SK-N-SH (cell line): ENCODE measurements around the gene PPP2R5C. TPM values are rescaled to one million over a fixed set of nuclear protein-coding genes. Genes with fewer than 3 reads are reported as not detected.

Source experiments
- CTCF ChIA-PET: fragments of 300-600, 350-600 bp; formaldehyde crosslinking; extraction: SDS; loops from one replicate; lab custom pipeline; 2021; lab: Yijun Ruan, JAX
- POLR2A ChIA-PET: fragments of 350-600 bp; sonication (Branson Sonifier 250); formaldehyde crosslinking; extraction: SDS; loops from one replicate; lab custom pipeline; 2020; ENCODE audit warnings: antibody characterized with exemption, inconsistent platforms; lab: Yijun Ruan, JAX
- DNase-seq: peaks from one replicate; pipeline ENCODE4 v3.0.0; 2012
- H2AFZ ChIP-seq: fragments of 200-600 bp; sonication (generic); 2 replicates; pipeline ENCODE4 v1.8.1; 2016; ENCODE audit warnings: antibody characterized with exemption, mild to moderate bottlenecking, low read depth
- H3F3A ChIP-seq: fragments of 200-600 bp; sonication (generic); replicated peaks from 2 replicates; pipeline ENCODE3; 2016; ENCODE audit warnings: antibody characterized with exemption, mild to moderate bottlenecking; ENCODE audit not compliant: insufficient read depth
- H3K27ac ChIP-seq, 2 experiments: fragments of 200-500 bp in 1 of 2; fragments of 200-600 bp in 1 of 2; sonication (Bioruptor generic) in 1 of 2; sonication (generic), shearing (Covaris generic) in 1 of 2; 2 replicates each; pipeline versions ENCODE4 v1.5.1 to v1.6.1; 2014 to 2016; ENCODE audit warnings: low read depth in 2 of 2, inconsistent platforms in 1 of 2, low read length in 1 of 2, mild to moderate bottlenecking in 1 of 2, mixed read lengths in 1 of 2
- H3K27me3 ChIP-seq: fragments of 200-600 bp; sonication (generic), shearing (Covaris generic); 2 replicates; pipeline ENCODE4 v1.6.1; 2016; ENCODE audit warnings: mixed run types; ENCODE audit not compliant: insufficient read depth
- H3K36me3 ChIP-seq, 2 experiments: fragments of 200-500 bp in 1 of 2; fragments of 200-600 bp in 1 of 2; sonication (Bioruptor generic) in 1 of 2; sonication (generic) in 1 of 2; replicated peaks in 1 of 2; 2 replicates each; pipeline versions ENCODE3 to v1.5.1; 2014 to 2016; ENCODE audit warnings: low read length in 1 of 2, mild to moderate bottlenecking in 1 of 2; ENCODE audit not compliant: insufficient read depth in 2 of 2, control insufficient read depth in 1 of 2
- H3K4me1 ChIP-seq, 2 experiments: fragments of 200-500 bp in 1 of 2; fragments of 200-600 bp in 1 of 2; sonication (Bioruptor generic) in 1 of 2; sonication (generic), shearing (Covaris generic) in 1 of 2; 2 replicates each; pipeline versions ENCODE4 v1.5.1 to v1.6.1; 2014 to 2016; ENCODE audit warnings: low read depth in 1 of 2, low read length in 1 of 2, mixed run types in 1 of 2; ENCODE audit not compliant: insufficient read depth in 2 of 2, control insufficient read depth in 1 of 2
- H3K4me2 ChIP-seq: fragments of 200-600 bp; sonication (generic), shearing (Covaris generic); 2 replicates; pipeline ENCODE4 v1.6.1; 2017; ENCODE audit warnings: mixed run types
- H3K4me3 ChIP-seq, 2 experiments: fragments of 200-500 bp in 1 of 2; fragments of 200-600 bp in 1 of 2; sonication (Bioruptor generic) in 1 of 2; sonication (generic), shearing (Covaris generic) in 1 of 2; 2 replicates each; pipeline versions ENCODE4 v1.5.1 to v1.8.1; 2014 to 2016; ENCODE audit warnings: low read depth in 2 of 2, inconsistent platforms in 1 of 2, low read length in 1 of 2, mild to moderate bottlenecking in 1 of 2, mixed read lengths in 1 of 2, moderate library complexity in 1 of 2
- H3K79me2 ChIP-seq: fragments of 200-600 bp; sonication (generic); 2 replicates; pipeline ENCODE4 v1.8.1; 2017; ENCODE audit warnings: mild to moderate bottlenecking; ENCODE audit not compliant: insufficient read depth
- H3K9ac ChIP-seq: fragments of 200-600 bp; sonication (generic); 2 replicates; pipeline ENCODE4 v1.6.1; 2017; ENCODE audit warnings: mixed run types
- H3K9me2 ChIP-seq: fragments of 200-600 bp; sonication (generic); 2 replicates; pipeline ENCODE4 v1.6.1; 2017; ENCODE audit warnings: mixed run types
- H3K9me3 ChIP-seq: fragments of 200-600 bp; sonication (generic); 2 replicates; pipeline ENCODE4 v1.6.1; 2017; ENCODE audit warnings: mixed run types, mild to moderate bottlenecking, moderate library complexity
- H4K20me1 ChIP-seq: fragments of 200-600 bp; sonication (generic); 2 replicates; pipeline ENCODE4 v1.6.1; 2017; ENCODE audit warnings: mild to moderate bottlenecking, mixed run types; ENCODE audit not compliant: insufficient read depth
- CHD2 ChIP-seq: fragments of 150-350 bp; IDR thresholded peaks from 2 replicates; pipeline ENCODE4 v1.6.1; 2018; ENCODE audit warnings: low read length; ENCODE audit not compliant: partially characterized antibody
- EP300 ChIP-seq, 2 experiments: IDR thresholded peaks; 2 replicates each; pipeline versions ENCODE4 v1.4.0 to v1.6.1; 2012; ENCODE audit warnings: borderline replicate concordance in 1 of 2, low read depth in 1 of 2, low read length in 1 of 2
- GABPA ChIP-seq: IDR thresholded peaks from 2 replicates; pipeline ENCODE4 v1.4.0; 2012; ENCODE audit warnings: low read depth, mild to moderate bottlenecking
- JUND ChIP-seq: IDR thresholded peaks from 2 replicates; pipeline ENCODE4 v1.4.0; 2012
- MXI1 ChIP-seq: IDR thresholded peaks from 2 replicates; pipeline ENCODE4 v1.6.1; 2012; ENCODE audit warnings: mild to moderate bottlenecking, low read depth, low read length, improper control_type of control experiment
- NFIC ChIP-seq: IDR thresholded peaks from 2 replicates; pipeline ENCODE4 v1.4.0; 2012; ENCODE audit warnings: borderline replicate concordance
- POLR2AphosphoS5 ChIP-seq: IDR thresholded peaks from 2 replicates; pipeline ENCODE4 v1.6.1; 2012; ENCODE audit warnings: low read depth, low read length
- RAD21 ChIP-seq: IDR thresholded peaks from 2 replicates; pipeline ENCODE4 v1.6.1; 2012; ENCODE audit warnings: mild to moderate bottlenecking, low read length
- RFX5 ChIP-seq: IDR thresholded peaks from 2 replicates; pipeline ENCODE4 v1.6.1; 2012; ENCODE audit warnings: mild to moderate bottlenecking, improper control_type of control experiment, low read length
- SIN3A ChIP-seq: IDR thresholded peaks from 2 replicates; pipeline ENCODE4 v1.6.1; 2012; ENCODE audit warnings: low read depth, mild to moderate bottlenecking, low read length, moderate library complexity, borderline replicate concordance
- SMC3 ChIP-seq: IDR thresholded peaks from 2 replicates; pipeline ENCODE4 v1.6.1; 2012; ENCODE audit warnings: low read depth, low read length, improper control_type of control experiment
- TCF12 ChIP-seq: IDR thresholded peaks from 2 replicates; pipeline ENCODE4 v1.4.0; 2012
- TEAD4 ChIP-seq: IDR thresholded peaks from 2 replicates; pipeline ENCODE4 v1.4.0; 2012; ENCODE audit warnings: mild to moderate bottlenecking, borderline replicate concordance; ENCODE audit not compliant: insufficient read depth
- WGBS: methylation state at CpG from one replicate; pipeline ENCODE4 v1.1.6; 2017; ENCODE audit warnings: low lambda C conversion rate; 5-methylcytosine and 5-hydroxymethylcytosine counted together
- polyA plus RNA-seq, 3 experiments: library from polyadenylated mRNA; depleted of rRNA; stranded (reverse); fragments of >200 nt; gene quantifications; 2 replicates each; pipeline ENCODE4 v1.2.3, GENCODE V29; 2012
- TF ChIP-seq, protein P1 (sequence below): IDR thresholded peaks from 2 replicates; pipeline ENCODE4 v1.6.1; 2012; ENCODE audit warnings: mild to moderate bottlenecking, low read depth, low read length, moderate library complexity
- TF ChIP-seq, protein P2 (sequence below): IDR thresholded peaks from 2 replicates; pipeline ENCODE4 v1.4.0; 2012; ENCODE audit warnings: low read depth
- TF ChIP-seq, protein P3 (sequence below): IDR thresholded peaks from 2 replicates; pipeline ENCODE4 v1.4.0; 2012; ENCODE audit warnings: low read depth, borderline replicate concordance
- TF ChIP-seq, protein P4 (sequence below): IDR thresholded peaks from 2 replicates; pipeline ENCODE4; 2012

Gene PPP2R5C
- polyA plus RNA-seq, 1 of the 3 experiments (the other 2 are of a cell fraction), result 43.7 TPM

DNA sequence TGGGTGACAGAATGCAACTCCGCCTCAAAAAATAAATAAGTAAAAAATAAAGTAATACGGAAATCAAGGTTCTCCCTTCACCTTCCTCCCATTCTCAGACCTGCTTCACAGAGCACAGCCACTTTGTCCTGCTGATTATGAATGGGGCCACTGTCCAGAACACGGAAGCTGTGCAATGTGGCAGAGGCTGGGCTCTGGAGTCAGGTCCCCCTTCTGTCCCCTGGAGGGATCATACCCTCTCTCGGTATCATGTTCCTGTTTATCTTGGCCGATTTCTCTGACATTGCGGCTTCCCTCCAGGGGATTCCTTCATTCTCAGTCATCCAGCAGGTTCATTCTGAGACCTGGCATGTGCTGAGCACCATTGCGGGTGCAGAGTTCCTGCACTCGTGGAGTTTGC lies 11.3 kb downstream of the PPP2R5C start:
- Histone ChIP-seq H3K9me2 (no peaks in the 10 kb centered on the region), H3K9ac (no peak overlapping the region), H3K9me3 (no peaks in the 10 kb centered on the region), H3F3A (peaks cover 4% of the 10 kb centered on the region), H3K4me2 (no peak overlapping the region), H3K27me3 (no peaks in the 10 kb centered on the region), H3K79me2 (0 out of 2 replicates have a peak, but pooled peaks cover 3% of the 10 kb centered on the region), H3K4me1 (peaks cover 0 to 32% of the 10 kb centered on the region in 2 experiments; a peak in 1 of 4 replicates), H2AFZ (no peak overlapping the region), H3K36me3 (peaks cover 3% of the 10 kb centered on the region in 2 experiments), H3K4me3 (no peak overlapping the region), H4K20me1 (peaks cover 6% of the 10 kb centered on the region; the same call in 1 of the 2 replicates), H3K27ac (no peak overlapping the region)
- ChIA-PET POLR2A (no interaction called here), CTCF (interaction anchor here (1.1 to 5.5 kb wide), 2 partner anchors 11 to 73 kb away, joined by 3 to 45 read pairs; partner anchors contain the start of gene PPP2R5C)
- DNase-seq, result no peak
- WGBS, result 85% methylated on average over 8 of the region's 8 CpGs
- TF ChIP-seq, protein P1, sequence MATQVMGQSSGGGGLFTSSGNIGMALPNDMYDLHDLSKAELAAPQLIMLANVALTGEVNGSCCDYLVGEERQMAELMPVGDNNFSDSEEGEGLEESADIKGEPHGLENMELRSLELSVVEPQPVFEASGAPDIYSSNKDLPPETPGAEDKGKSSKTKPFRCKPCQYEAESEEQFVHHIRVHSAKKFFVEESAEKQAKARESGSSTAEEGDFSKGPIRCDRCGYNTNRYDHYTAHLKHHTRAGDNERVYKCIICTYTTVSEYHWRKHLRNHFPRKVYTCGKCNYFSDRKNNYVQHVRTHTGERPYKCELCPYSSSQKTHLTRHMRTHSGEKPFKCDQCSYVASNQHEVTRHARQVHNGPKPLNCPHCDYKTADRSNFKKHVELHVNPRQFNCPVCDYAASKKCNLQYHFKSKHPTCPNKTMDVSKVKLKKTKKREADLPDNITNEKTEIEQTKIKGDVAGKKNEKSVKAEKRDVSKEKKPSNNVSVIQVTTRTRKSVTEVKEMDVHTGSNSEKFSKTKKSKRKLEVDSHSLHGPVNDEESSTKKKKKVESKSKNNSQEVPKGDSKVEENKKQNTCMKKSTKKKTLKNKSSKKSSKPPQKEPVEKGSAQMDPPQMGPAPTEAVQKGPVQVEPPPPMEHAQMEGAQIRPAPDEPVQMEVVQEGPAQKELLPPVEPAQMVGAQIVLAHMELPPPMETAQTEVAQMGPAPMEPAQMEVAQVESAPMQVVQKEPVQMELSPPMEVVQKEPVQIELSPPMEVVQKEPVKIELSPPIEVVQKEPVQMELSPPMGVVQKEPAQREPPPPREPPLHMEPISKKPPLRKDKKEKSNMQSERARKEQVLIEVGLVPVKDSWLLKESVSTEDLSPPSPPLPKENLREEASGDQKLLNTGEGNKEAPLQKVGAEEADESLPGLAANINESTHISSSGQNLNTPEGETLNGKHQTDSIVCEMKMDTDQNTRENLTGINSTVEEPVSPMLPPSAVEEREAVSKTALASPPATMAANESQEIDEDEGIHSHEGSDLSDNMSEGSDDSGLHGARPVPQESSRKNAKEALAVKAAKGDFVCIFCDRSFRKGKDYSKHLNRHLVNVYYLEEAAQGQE, result no peak
- TF ChIP-seq TEAD4, result no peak
- TF ChIP-seq SIN3A, result no peak
- TF ChIP-seq, protein P2, sequence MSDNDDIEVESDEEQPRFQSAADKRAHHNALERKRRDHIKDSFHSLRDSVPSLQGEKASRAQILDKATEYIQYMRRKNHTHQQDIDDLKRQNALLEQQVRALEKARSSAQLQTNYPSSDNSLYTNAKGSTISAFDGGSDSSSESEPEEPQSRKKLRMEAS, result no peak
- no peak for TF ChIP-seq POLR2AphosphoS5
- TF ChIP-seq MXI1, result no peak
- TF ChIP-seq, protein P3, sequence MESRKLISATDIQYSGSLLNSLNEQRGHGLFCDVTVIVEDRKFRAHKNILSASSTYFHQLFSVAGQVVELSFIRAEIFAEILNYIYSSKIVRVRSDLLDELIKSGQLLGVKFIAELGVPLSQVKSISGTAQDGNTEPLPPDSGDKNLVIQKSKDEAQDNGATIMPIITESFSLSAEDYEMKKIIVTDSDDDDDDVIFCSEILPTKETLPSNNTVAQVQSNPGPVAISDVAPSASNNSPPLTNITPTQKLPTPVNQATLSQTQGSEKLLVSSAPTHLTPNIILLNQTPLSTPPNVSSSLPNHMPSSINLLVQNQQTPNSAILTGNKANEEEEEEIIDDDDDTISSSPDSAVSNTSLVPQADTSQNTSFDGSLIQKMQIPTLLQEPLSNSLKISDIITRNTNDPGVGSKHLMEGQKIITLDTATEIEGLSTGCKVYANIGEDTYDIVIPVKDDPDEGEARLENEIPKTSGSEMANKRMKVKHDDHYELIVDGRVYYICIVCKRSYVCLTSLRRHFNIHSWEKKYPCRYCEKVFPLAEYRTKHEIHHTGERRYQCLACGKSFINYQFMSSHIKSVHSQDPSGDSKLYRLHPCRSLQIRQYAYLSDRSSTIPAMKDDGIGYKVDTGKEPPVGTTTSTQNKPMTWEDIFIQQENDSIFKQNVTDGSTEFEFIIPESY, result no peak
- TF ChIP-seq, protein P4, sequence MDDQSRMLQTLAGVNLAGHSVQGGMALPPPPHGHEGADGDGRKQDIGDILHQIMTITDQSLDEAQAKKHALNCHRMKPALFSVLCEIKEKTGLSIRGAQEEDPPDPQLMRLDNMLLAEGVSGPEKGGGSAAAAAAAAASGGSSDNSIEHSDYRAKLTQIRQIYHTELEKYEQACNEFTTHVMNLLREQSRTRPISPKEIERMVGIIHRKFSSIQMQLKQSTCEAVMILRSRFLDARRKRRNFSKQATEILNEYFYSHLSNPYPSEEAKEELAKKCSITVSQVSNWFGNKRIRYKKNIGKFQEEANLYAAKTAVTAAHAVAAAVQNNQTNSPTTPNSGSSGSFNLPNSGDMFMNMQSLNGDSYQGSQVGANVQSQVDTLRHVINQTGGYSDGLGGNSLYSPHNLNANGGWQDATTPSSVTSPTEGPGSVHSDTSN, result no peak
- TF ChIP-seq GABPA, result no peak
- TF ChIP-seq TCF12, result no peak
- no peak for TF ChIP-seq RFX5
- no peak for TF ChIP-seq EP300 (IDR thresholded peaks at IDR 0.05; ENCODE audit: borderline replicate concordance in 1 of 2, low read depth in 1 of 2, low read length in 1 of 2)
- no peak for TF ChIP-seq RAD21
- TF ChIP-seq NFIC, result no peak
- TF ChIP-seq JUND, result no peak
- TF ChIP-seq CHD2, result no peak
- no peak for TF ChIP-seq SMC3
